ENCODE data around the gene TMEM39A.

The TMEM39A gene

DNA sequence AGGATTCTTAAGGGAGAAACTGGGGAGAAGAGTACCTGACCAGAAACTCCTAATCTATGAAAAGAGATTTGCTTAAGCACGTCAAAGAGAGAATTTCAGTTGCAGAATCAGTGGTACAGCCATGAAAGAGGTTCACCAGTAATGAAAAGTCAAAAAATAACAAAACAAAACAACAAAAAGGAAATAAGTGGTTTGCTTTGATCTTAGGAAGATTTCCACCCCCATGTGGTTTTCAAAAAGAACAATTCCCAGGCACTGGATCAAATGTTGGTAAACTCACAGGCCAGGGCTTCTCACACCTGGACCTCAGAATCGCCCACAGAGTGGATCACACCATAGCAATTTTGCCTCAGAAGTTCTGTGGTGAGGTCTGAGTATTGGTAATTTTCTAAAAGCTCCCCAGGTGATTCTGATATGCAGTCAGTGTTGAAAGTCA lies 67.5 kb downstream of the TMEM39A start:
- H3K4me3 ChIP-seq (ENCODE audit: low read length), result no peak overlapping the region
- no peaks in the 10 kb centered on the region for H3K9me3 ChIP-seq (ENCODE audit: control insufficient read depth, low read length)
- H3K4me1 ChIP-seq (ENCODE audit: control insufficient read depth, insufficient read depth, low read length), result no peaks in the 10 kb centered on the region
- no peak overlapping the region for H3K9ac ChIP-seq (ENCODE audit: low read length)
- no peak for DNase-seq (ENCODE audit: low read depth)
- H3K27me3 ChIP-seq (replicated peaks; ENCODE audit: control insufficient read depth, insufficient read depth, low read length), result no peaks in the 10 kb centered on the region
- peaks cover 77% of the 10 kb centered on the region for H3K36me3 ChIP-seq (ENCODE audit: control insufficient read depth, insufficient read depth, low read length, severe bottlenecking)

DNA sequence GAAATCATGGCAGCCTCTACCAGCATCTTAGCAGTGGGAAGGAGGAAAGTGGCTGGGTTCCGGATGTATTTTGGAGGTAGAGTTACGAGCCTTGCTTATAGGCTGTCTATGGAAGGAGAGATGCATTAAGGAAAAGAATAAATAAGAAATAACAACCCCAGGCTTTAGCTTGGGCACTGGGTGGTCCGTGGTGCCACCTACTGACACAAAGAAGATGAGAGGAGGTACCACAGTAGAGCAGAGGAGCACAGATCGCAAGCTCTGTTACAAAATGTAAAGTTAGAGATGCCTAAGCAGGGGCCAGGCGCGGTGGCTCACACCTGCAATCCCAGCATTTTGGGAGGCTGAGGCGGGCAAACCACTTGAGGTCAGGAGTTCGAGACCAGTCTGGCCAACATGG lies 74.8 kb downstream of the TMEM39A start:
- peak; percentile 15 for DNase-seq (ENCODE audit: low read depth)
- Histone ChIP-seq H3K4me1 (ENCODE audit: control insufficient read depth, insufficient read depth, low read length) (no peaks in the 10 kb centered on the region), H3K9ac (ENCODE audit: low read length) (no peak overlapping the region), H3K27me3 (replicated peaks; ENCODE audit: control insufficient read depth, insufficient read depth, low read length) (no peaks in the 10 kb centered on the region), H3K9me3 (ENCODE audit: control insufficient read depth, low read length) (no peaks in the 10 kb centered on the region), H3K36me3 (ENCODE audit: control insufficient read depth, insufficient read depth, low read length, severe bottlenecking) (peaks cover 78% of the 10 kb centered on the region), H3K4me3 (ENCODE audit: low read length) (no peak overlapping the region)

DNA sequence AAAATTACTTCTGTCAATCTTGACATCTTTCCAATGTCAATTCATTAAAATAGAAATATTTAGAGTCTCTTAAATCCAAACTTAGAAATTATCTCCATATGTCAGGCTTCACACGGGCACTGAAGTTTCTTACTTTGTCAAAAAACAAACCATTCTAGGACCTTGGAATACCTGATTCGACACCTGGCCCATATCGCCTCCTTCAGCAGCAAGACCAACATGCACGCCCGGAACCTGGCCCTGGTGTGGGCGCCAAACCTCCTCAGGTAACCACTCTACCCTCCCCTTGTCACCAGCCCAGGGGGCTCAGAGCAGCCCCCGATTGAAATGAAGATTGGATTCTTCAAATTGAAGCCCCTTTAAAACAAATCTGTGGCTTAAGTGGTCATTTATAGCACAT lies 81.3 kb downstream of the TMEM39A start:
- peaks cover 40% of the 10 kb centered on the region for H3K36me3 ChIP-seq (ENCODE audit: control insufficient read depth, insufficient read depth, low read length, severe bottlenecking)
- H3K4me1 ChIP-seq (ENCODE audit: control insufficient read depth, insufficient read depth, low read length), result peaks cover 3% of the 10 kb centered on the region
- no peak overlapping the region for H3K9ac ChIP-seq (ENCODE audit: low read length)
- no peak for DNase-seq (ENCODE audit: low read depth)
- H3K4me3 ChIP-seq (ENCODE audit: low read length), result no peak overlapping the region
- H3K9me3 ChIP-seq (ENCODE audit: control insufficient read depth, low read length), result no peaks in the 10 kb centered on the region
- H3K27me3 ChIP-seq (replicated peaks; ENCODE audit: control insufficient read depth, insufficient read depth, low read length), result no peaks in the 10 kb centered on the region

DNA sequence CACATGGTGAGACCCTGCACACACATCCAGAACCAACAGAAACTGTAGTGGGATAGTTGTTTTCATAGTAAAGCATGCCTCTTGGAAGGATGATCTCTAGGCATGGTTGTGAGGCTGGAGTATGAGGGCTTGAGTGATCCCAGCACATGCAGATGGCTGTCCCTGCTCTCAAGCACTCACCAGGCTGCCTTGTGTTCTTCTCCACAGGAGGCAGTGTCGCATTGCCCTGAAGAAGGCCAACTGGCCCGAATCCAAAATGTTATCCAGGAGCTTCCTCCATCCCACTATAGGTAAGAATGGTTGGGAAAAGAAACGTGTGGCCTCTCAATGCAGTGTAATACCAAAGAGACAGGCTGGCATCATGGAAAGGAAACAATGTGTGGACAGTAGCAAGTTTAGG lies 82.7 kb downstream of the TMEM39A start:
- DNase-seq (ENCODE audit: low read depth), result no peak
- Histone ChIP-seq H3K4me3 (ENCODE audit: low read length) (no peak overlapping the region), H3K9me3 (ENCODE audit: control insufficient read depth, low read length) (no peaks in the 10 kb centered on the region), H3K9ac (ENCODE audit: low read length) (no peak overlapping the region), H3K4me1 (ENCODE audit: control insufficient read depth, insufficient read depth, low read length) (peaks cover 6% of the 10 kb centered on the region), H3K27me3 (replicated peaks; ENCODE audit: control insufficient read depth, insufficient read depth, low read length) (no peaks in the 10 kb centered on the region), H3K36me3 (ENCODE audit: control insufficient read depth, insufficient read depth, low read length, severe bottlenecking) (peaks cover 34% of the 10 kb centered on the region)

All from adipocyte (in vitro differentiated cells).